Ishikawa (cell line): Measurements from ENCODE around the gene PPARG.

Experiments
- CREB1 ChIP-seq: IDR thresholded peaks from 2 replicates; pipeline ENCODE4 v1.6.1; 2012; ENCODE audit warnings: low read depth
- EP300 ChIP-seq: IDR thresholded peaks from 2 replicates; pipeline ENCODE4 v1.6.1; 2012; ENCODE audit warnings: borderline replicate concordance
- NFIC ChIP-seq: IDR thresholded peaks from 2 replicates; pipeline ENCODE4 v1.6.1; 2012
- TAF1 ChIP-seq: IDR thresholded peaks from 2 replicates; pipeline ENCODE4 v1.6.1; 2012; ENCODE audit warnings: low read depth, mild to moderate bottlenecking
- YY1 ChIP-seq: IDR thresholded peaks from 2 replicates; pipeline ENCODE4 v1.6.1; 2012; ENCODE audit warnings: low read depth
- TF ChIP-seq, protein P1 (sequence below): IDR thresholded peaks from 2 replicates; pipeline ENCODE4 v1.6.1; 2012

DNA sequence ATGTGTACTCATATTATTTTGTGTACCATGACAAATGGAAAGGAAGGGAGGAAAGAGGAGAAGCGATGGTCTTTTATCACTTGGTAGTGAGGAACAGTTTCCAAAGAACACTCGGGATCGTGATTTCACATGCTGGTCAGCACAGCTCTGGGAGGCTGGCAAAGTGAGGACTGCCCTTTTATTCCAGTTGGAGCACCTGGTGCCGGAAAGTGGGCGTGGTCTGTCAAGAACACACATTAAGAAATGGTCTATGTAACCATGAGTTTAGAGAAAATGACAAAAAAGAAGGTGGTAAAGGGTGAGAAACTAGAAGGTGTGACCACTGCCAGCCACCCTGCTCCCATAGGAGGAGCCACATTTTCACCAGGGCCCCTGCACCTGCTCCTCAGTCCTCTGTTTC lies 188.4 kb downstream of the PPARG start:
- no peak for TF ChIP-seq YY1
- no peak for TF ChIP-seq CREB1
- no peak for TF ChIP-seq TAF1
- TF ChIP-seq, protein P1, sequence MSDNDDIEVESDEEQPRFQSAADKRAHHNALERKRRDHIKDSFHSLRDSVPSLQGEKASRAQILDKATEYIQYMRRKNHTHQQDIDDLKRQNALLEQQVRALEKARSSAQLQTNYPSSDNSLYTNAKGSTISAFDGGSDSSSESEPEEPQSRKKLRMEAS = no peak
- TF ChIP-seq EP300 = no peak
- TF ChIP-seq NFIC = no peak
